Activated naive CD4-positive, alpha-beta T cell treated with Interleukin-2 at 50 U/mL for 16 hours (primary cell): ENCODE measurements around the gene RAD51B.
A peak's percentile ranks its signal among the peaks of the same experiment; 100 is the strongest.

ENCODE experiments used
- DNase-seq: peaks from one replicate; pipeline ENCODE4 v3.0.0-alpha.2; 2020

The RAD51B gene

GRCh38 chr14:68669603-68670358 is 850.2 kb downstream of the RAD51B start:
- DNase-seq, result no peak

GRCh38 chr14:68670359-68670715 is 850.8 kb downstream of the RAD51B start:
- no peak for DNase-seq

- DNase-seq, result no peak
Observed at GRCh38 chr14:68671909-68672308, 852.3 kb downstream of the RAD51B start.

- no peak for DNase-seq
Observed at GRCh38 chr14:68672609-68673285, 853.2 kb downstream of the RAD51B start.

- no peak for DNase-seq
Observed at GRCh38 chr14:68673464-68673863, 853.9 kb downstream of the RAD51B start.

DNA sequence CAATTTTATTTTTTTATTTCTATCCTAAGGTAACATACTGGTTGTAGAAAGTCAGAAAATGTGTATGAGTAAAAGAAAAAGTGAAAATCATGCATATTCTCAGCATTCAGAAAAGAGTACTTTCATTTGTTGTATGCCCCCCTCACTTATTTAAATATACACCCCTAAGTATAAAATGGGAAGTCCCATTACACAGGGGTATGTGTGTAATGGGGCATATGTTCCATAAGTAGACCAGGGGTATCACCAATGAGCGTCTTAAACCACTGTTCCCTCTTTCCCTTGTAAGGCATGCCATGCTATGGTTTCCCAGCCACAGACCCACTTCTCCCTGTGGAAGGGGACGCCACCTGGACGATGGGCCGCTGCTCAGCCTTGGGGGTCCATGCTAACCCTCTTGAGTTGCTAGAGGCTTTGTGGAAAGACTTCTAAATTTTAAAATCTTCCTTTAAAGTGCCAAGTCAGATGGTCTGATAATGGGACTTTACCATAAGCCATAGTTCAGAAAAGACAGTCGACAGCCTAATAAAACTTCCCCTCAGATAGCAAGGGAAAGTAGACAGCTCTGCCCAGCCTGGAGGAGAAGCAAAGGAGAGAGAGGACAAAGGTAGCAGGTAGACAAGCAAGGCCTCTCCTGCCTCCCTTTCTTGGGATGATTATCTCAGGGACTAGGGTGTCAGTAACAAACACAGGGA is 855.1 kb downstream of the RAD51B start:
- DNase-seq, result no peak

DNA sequence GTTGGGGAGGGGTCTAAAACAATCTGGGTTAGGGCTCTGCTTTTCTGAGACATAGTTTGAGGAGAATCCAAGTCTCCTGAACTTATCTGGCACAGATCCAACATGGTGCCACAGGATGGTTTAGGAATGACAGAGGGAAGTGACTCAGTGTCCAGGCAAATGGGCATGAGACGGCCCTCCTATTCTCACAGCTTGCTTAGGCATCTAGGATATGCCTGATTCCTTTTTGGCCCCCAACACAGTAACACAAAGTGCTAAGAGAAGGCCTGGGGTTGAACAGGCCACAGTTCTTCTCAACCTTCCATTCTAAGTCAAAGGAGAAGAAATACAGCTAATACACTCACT is 855.6 kb downstream of the RAD51B start:
- no peak for DNase-seq

DNA sequence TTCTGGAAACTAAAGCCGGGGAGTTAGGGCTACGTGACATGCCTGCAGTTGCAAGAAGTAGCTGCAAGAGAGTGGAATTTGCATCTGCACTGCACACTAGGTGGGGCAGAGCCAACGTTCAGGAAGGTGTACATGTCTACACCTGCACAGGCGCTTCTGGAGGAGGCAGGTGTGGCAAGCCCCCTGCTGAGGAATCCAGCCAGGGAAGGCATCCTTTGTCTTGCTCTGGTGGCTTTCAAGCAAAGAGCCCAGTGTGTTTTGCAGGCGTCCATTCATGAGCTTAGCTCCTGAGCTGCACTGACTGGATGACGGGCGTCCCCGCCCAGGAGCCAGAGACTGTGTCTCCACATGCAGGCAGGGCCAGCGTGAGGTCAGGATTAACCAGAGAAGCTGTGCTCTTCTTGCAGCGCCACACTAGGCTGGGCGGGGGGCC is 856.9 kb downstream of the RAD51B start:
- no peak for DNase-seq

- DNase-seq, result no peak
Observed at GRCh38 chr14:68677476-68677875, 857.9 kb downstream of the RAD51B start.

DNA sequence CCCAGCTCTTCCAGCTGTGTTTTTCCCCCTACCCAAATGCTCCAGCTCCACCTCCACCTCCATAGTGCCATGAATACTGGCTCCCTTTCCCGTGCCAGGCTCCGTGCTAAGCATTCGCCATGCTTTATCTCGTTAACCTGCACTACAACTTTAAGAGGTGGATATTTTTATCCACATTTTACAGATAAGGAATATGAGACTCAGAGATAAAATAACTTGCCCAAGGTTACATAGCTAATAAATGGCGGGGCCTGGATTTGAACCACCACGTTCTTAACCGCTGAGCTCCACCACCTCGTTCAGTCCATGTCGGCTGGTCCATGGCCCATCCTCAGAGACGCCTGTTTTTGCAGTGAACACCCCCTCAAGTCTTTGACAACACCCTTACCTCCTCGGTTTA is 858.3 kb downstream of the RAD51B start:
- DNase-seq, result no peak

- DNase-seq, result no peak
Observed at GRCh38 chr14:68678471-68678870, 858.9 kb downstream of the RAD51B start.

GRCh38 chr14:68679301-68679700 is 859.7 kb downstream of the RAD51B start:
- no peak for DNase-seq

GRCh38 chr14:68679746-68680467 is 860.3 kb downstream of the RAD51B start:
- no peak for DNase-seq

DNA sequence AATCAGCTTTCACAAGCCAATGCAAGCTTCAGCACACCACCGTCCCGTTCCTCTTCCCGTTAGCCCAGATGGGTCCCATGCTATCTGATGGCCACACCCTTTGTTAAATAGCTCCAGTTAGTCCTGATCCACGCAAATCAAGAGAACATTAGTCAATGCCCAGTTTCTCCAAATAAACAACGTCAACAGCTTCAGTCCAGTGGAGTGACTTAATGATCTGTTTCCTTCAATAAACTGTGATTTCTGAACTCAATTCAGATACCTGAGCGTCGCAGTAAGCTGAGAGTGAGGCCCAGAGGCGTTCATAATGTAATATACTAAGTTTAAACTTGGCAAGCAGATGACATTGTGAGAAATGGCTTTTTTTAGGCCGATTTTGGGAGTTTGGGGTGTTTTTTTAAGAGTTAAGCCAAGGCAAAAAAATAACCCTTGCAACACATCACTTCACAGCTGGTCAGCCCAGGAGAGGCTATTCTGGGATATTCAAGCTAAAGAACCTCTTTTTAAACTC is 861.0 kb downstream of the RAD51B start:
- DNase-seq, result no peak

DNA sequence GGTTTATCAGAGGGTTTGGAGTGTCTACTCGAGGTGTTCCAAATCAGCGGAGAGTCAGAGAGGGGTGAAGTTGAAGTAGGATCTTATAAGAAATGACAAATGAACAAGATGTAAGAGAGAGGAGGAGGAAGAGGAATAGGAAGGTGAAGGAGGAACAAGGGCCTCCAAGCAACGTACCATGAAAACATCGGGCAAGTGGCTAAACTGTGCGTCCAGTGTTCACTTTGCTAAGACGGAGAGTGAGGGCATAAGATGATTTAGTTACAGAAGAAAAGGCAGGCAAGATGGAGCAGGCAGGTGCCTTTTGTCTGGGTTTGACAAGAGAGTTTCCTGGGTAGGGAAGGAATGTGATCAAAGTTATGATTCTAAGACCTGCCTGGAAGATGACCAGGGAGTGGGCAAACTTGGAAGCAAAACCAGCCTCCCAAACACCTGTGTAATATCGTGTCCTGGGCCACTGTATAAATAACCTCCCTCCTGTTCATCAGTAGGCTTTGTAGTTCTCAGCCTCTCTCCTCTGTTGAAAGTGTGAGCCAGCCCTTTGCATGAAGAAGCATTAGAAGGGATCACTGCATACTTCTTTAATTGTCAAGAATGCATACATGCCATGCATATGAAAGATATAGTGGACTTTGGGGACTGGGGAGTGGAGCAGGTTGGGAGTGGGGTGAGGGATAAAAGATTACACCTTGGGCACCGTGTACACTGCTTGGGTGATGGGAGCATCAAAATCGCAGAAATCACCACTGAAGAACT is 861.9 kb downstream of the RAD51B start:
- DNase-seq, result no peak

- DNase-seq, result peak; percentile 38
Observed at GRCh38 chr14:68682166-68683103, 862.9 kb downstream of the RAD51B start.

GRCh38 chr14:68683326-68683725 is 863.7 kb downstream of the RAD51B start:
- no peak for DNase-seq

- DNase-seq, result no peak
Observed at GRCh38 chr14:68684466-68685418, 865.2 kb downstream of the RAD51B start.

GRCh38 chr14:68685419-68686204 is 866.0 kb downstream of the RAD51B start:
- peak; percentile 81 for DNase-seq

- DNase-seq, result no peak
Observed at GRCh38 chr14:68686205-68686465, 866.6 kb downstream of the RAD51B start.
